Measurements from ENCODE around the gene CD248.
"Not testable (repeated sequence)": the region's sequence is repeated elsewhere in the genome, so short reads cannot be mapped to it uniquely, and the experiment has no call there.

CD248 gene

GRCh38 chr11:66328302-66329144 lies 11.7 kb upstream of the CD248 start:
- DNase-seq (ENCODE audit: low read depth): no peak

DNA sequence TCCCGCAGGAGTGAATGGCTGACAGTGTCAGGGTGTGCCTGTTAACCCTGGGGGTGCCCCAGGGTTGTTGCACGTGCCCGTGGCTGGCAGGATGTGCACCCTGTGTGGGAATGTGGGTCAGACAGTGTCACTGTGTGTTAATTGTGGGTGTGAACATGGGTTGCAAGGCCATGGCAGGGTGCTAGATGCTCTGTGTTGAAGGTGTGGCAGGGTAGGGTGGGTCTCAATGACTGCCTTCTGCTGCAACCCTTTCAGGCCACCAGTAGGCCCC lies 11.1 kb upstream of the CD248 start:
- no peak for DNase-seq (ENCODE audit: low read depth)

DNA sequence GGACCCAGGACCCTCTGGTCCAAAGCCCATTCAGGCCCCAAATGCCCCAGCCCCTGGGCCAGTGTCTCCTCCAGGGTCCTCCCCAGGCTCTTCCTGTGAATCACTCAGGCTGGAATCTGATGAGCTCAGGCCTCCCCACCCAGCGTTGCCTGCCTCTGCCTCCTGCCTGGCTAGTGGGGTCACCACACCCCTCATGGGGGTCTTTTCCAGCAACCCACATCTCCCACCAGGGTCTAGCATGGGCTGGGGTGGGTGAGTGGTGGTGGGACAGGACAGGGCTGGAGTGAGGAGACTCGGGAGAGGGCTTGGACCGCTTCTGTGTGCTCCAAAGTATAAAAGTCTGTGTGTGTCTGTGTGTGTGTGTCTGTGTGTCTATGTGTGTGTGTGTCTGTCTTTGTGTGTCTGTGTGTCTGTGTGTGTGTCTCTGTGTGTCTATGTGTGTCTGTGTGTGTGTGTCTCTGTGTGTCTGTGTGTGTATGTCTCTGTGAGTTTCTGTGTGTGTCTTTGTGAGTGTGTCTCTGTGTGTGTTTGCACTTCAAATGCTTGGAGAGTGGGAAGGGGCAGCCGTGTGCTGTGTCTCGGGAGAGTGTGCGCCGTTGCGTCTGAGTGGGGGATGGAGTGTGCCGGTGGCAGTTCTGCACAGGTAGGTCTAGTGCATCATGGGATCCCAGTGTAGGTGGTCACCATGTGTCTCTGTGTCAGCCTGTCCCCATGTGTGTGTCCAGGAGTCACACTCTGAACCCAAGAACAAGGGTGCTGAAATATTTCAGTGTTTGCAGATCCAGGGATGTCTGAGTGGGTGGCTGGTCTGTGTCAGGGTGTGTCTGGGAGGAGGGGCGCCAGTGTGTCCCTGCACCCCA lies 10.6 kb upstream of the CD248 start:
- DNase-seq (ENCODE audit: low read depth): no peak

DNA sequence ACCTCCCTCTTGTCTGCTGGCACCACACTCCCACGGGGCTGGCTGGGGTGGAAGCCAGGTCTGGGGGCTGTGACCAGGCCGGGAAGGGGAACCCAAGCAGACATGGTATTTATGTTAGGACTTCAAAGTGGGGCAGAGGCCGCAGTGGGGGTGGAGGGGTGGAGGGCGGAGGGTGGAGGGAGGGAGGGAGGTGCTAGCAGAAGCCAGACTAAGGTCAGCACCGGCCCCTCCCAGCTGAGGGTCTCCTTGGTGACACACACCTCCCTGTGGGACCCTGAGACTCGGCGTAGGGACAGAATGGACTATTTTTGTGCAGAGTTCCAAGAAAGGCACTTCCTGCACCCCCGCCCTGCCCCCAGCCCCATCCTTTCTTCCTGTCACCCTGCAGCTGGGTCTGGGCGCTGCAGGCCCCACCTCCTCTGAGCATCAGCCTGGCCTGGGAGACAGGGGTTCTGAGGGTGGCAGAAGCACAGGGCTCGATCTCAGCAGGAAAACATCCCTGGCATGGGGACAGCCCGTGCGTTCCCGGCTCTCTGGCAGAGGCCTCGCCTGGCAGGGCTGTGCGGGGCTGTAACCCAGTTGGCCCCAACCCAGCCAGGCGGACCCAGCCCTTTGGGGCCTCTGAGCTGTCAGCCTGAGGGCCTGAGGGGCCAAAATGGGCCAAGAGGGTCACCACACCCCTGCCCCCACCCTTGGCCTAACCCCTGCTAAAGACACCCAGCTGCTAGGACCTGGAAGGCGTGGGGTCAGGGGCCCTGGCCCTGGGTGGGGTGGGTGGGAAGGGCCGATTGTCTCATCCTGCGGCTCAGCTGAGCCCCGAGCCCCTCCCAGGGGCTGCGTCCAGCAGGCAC lies 9.6 kb upstream of the CD248 start:
- no peak for DNase-seq (ENCODE audit: low read depth)

DNA sequence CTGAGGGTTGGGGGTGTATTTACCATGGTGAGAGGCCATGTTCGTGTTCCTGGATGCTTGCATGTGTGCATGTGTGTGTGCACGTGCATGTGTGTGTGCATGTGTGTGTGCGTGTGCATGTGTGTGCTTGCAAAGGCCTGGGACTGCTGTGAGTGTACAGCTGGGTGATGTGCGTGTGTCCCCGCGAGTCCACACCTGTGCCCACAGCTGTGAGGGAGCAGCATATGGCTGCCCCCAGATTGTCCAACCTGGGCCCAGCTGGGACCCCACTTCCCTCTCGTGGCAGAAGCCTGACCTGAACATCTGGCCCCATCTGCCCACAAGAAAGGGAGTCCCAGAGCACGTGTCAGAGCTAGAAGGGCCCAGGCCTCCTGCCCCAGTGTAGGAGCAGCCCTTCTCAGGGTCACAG lies 8.4 kb upstream of the CD248 start:
- no peak for DNase-seq (ENCODE audit: low read depth)

GRCh38 chr11:66324664-66325063 lies 7.8 kb upstream of the CD248 start:
- no peak for DNase-seq (ENCODE audit: low read depth)

- no peak for DNase-seq (ENCODE audit: low read depth)
These were observed 6.8 kb upstream of the CD248 start for GRCh38 chr11:66323684-66324083.

DNA sequence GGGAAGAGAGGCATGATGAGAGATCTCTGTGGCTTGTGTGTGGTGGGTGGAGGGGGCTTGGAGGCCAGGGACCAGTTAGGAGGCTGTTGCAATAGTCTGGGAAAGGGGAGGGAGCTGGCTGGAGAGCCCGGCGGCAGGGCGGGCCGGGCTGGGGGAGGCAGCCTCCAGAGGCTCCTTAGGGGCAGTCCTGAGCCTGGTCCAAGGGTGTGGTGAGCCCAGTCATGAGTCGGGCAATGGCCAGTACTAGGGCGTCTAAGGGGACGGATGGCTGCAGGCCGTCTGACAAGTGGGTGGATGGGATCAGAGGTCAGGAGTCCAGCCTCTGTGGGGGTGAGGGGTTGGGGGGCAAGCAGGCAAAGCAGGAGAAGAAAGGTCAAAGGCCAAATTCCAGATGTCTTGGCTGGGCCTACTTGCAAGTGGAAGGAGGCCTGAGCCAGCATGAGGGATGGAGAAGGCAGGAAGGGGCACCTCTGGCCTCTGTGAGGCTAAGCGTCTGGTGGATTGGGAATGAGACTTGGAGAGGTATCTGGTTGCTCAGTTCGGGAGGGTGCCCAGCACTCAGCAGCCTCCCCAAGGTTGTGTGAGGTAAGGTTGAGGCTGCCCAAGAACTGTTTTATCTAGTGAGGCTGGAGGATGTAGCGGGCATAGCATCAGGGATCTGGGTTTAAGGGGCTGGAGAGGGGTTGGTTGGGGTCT lies 6.0 kb upstream of the CD248 start:
- no peak for DNase-seq (ENCODE audit: low read depth)

GRCh38 chr11:66321606-66322005 lies 4.8 kb upstream of the CD248 start:
- no peak for DNase-seq (ENCODE audit: low read depth)

DNA sequence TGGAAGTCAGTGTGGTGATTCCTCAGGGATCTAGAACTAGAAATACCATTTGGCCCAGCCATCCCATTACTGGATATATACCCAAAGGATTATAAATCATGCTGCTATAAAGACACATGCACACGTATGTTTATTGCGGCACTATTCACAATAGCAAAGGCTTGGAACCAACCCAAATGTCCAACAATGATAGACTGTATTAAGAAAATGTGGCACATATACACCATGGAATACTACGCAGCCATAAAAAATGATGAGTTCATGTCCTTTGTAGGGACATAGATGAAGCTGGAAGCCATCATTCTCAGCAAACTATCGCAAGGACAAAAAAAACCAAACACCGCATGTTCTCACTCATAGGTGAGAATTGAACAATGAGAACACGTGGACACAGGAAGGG lies 3.9 kb upstream of the CD248 start:
- not testable (repeated sequence) for DNase-seq (ENCODE audit: low read depth)

DNA sequence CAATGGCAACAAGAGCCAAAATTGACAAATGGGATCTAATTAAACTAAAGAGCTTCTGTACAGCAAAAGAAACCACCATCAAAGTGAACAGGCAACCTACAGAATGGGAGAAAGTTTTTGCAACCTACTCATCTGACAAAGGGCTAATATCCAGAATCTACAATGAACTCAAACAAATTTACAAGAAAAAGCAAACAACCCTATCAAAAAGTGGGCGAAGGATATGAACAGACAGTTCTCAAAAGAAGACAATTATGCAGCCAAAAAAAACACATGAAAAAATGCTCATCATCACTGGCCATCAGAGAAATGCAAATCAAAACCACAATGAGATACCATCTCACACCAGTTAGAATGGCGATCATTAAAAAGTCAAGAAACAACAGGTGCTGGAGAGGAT lies 3.4 kb upstream of the CD248 start:
- DNase-seq (ENCODE audit: low read depth): not testable (repeated sequence)

- no peak for DNase-seq (ENCODE audit: low read depth)
These were observed 1.7 kb upstream of the CD248 start for GRCh38 chr11:66318600-66318970.

DNA sequence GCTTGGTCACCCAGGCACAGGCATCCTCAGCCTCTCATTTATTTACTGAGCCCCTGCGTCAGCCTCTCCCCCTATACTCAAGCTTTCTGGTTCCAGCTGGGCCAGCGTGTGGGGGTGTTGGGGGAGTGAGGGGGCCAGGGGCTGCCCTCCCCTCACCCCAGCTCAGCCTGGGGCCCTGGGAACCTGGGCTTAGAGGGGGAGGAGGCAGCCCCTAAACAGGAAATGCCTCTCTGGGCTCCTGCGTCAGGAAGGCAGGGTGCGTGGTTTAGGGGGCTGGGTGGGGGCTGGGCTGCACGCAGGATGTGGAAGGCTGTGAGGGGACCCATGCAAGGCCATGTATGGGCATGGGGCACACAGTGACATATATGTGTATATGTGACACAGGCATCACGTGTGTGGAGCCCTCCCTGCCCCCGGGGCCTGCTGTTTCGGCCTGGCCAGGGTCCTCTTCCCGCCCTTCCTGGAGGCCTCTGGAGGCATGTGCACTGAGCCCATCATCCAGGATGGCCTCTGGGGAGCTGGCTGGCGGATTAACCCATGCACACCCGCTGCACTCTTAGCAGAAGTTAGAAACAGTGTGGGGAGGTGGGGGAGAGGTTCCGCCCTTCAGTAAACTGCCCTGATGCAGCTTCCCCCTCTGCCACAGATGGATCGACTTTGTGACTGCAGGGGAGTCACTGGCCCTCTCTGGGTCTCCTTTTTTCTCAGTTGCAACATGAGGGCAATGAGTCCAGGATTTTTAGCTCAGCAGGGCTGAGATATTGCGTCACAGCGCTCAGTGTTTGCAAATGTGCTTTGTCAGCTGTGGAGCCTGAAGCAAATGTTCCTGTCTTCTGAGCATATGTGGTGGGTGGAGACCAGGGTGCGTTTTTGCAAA lies 1.1 kb upstream of the CD248 start:
- no peak for DNase-seq (ENCODE audit: low read depth)

DNA sequence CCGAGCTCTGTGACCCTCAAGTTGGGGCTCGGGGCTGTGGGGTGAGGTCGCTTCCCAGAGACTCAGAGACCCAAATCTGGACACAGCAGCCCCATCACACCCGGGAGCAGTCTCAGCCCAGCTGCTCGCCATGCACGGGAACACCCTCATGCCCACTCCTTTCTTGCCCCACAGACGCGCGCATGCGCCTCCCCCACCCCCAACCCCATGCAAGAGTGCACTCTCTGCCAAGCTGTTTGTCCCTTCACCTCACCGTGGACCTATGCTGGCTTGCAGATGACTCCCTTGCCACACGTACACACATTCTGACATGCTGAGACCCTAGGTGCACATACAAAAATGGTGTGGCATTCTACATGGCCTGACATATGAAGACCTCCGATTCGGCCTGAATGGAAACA lies 478 bp upstream of the CD248 start:
- no peak for DNase-seq (ENCODE audit: low read depth)

DNA sequence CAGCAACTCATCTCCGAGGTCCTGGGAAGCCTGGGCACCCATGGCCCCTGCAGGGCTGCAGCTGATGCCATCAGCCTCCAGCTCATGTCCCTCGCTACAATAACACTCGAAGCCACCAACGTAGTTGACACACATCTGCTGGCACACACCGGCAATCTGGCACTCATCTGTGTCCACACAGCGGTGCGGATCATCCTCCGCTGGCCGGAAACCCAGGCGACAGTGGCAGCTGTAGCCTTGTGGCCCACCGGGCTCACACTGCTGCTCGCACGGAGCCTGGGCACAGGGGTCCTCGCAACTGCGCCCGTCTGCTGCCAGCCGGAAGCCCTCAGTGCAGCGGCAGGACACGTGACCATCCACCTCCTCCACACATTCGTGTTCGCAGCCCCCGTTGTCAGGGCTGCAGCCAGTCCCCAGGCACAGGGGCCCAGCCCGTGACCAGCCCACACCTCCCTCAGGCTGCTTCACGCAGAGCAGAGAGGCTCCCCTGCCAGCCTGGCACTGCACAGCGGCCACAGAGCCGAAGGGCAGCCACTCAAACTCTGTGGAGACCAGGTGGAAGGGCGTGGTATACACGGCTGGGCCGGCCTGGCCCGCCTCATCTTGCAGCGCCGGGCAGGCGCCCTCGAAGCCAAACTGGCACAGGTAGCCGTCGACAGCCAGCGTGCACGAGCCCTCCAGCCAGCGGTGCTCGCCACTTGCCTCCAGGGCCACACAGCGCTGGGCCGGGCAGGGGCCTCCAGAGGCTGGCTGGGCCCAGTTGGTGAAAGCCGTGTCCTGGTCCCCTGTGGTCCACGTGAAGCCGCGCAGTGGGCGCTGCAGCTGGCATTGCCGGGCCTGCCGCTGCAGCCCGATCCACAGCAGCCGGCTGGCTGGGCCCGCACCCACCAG lies 678 bp downstream of the CD248 start:
- no peak for DNase-seq (ENCODE audit: low read depth)

GRCh38 chr11:66315498-66315885 lies 1.4 kb downstream of the CD248 start:
- no peak for DNase-seq (ENCODE audit: low read depth)

DNA sequence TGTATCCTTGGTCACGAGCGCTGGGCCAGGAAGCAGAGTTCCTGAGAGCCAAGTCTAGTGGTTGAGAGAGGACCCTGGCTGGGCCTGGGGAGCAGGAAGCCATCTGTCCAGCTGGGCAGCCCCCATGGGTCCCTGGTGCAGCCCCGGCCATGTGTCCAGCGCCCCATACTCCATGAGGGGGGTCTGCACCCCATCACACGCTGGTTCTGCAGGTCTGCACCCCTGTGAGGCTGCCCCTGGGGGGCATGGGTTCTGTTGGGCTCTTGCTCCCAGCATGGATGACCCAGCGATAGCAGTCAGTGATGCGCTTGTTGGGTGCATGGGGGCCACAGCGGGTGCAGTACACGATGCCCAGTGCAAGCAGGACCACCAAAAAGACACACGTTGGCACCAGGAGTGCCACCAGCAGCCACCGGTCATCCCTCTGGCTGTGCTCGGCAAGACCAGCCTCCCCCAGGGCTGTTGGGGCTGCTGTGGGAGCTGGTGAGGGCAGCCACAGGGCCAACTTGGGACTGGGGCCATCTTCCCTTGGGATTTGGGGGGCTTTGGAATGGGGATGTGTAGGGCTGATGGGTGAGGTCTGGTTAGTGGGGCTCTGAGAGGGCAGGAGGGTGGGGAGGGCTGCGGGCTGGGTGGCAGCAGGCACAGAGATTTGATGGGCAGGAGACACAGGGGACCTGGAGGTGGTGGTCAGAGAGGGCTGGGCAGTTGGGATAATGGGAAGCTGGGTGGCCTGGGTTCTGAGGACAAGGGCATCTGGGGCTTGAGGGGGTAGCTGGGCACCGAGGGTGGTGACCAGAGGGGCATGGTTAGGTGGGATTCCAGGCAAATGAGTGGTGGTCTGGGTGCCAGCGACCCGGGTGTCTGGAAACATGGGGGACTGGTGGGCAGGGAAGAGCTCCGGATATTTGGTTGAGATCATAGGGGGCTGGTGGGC lies 2.0 kb downstream of the CD248 start:
- no peak for DNase-seq (ENCODE audit: low read depth)

DNA sequence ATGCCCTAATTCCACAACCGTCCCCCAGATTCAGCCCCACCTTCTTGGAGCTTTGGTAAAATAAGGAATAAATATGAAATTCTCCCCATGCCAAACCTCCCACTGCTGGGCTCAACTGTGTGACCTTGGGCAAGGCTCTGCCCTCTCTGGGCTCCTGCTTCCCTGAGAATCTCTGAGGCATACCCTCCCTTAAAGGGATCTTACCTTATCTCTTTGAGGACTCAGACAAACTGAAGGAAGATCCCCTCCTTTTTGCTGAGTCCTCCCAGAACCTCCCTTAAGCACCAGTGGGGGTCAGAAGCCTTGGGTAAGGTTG lies 2.7 kb downstream of the CD248 start:
- no peak for DNase-seq (ENCODE audit: low read depth)
